Glutamatergic neuron (in vitro differentiated cells): ENCODE results near the gene SESN3. TPM values are rescaled to one million over a fixed set of nuclear protein-coding genes. Genes with fewer than 3 reads are reported as not detected.

ENCODE experiments used
- DNase-seq: peaks from one replicate; pipeline ENCODE4 v3.0.0; 2022
- H3K27ac Mint-ChIP-seq: one replicate; pipeline ENCODE4 v1.8.0; 2020; ENCODE audit warnings: mild to moderate bottlenecking, mixed read lengths, inconsistent platforms; ENCODE audit not compliant: unreplicated experiment
- H3K27me3 Mint-ChIP-seq: one replicate; pipeline ENCODE4 v1.8.0; 2020; ENCODE audit warnings: mild to moderate bottlenecking, moderate library complexity, mixed read lengths, inconsistent platforms; ENCODE audit not compliant: unreplicated experiment
- H3K36me3 Mint-ChIP-seq: one replicate; pipeline ENCODE4 v1.8.0; 2020; ENCODE audit warnings: mild to moderate bottlenecking, mixed read lengths, inconsistent platforms; ENCODE audit not compliant: unreplicated experiment
- H3K4me1 Mint-ChIP-seq: one replicate; pipeline ENCODE4 v1.8.0; 2020; ENCODE audit warnings: mild to moderate bottlenecking, low read depth, mixed read lengths, inconsistent platforms; ENCODE audit not compliant: unreplicated experiment
- H3K4me3 Mint-ChIP-seq: one replicate; pipeline ENCODE4 v1.8.0; 2020; ENCODE audit warnings: mild to moderate bottlenecking, mixed read lengths, inconsistent platforms; ENCODE audit not compliant: unreplicated experiment
- H3K9me3 Mint-ChIP-seq: one replicate; pipeline ENCODE4 v1.8.0; 2020; ENCODE audit warnings: mild to moderate bottlenecking, moderate library complexity, mixed read lengths, inconsistent platforms; ENCODE audit not compliant: unreplicated experiment
- total RNA-seq: library from RNA; stranded (reverse); fragmentation: NEBNext Ultra II Directional; extraction: Animal tissue kit (Norgen Biotek cat#: 25700); gene quantifications from one replicate; pipeline ENCODE4 v1.2.1, GENCODE V29; 2021; ENCODE audit not compliant: unreplicated experiment
- TF ChIP-seq, protein P1 (sequence below): fragments of 200-600 bp; sonication (generic); IDR thresholded peaks from one replicate; pipeline ENCODE4 v1.5.0; 2021; ENCODE audit not compliant: partially characterized antibody, unreplicated experiment

The SESN3 gene
- total RNA-seq, 1 donor from 2014 or later = 213 TPM

DNA sequence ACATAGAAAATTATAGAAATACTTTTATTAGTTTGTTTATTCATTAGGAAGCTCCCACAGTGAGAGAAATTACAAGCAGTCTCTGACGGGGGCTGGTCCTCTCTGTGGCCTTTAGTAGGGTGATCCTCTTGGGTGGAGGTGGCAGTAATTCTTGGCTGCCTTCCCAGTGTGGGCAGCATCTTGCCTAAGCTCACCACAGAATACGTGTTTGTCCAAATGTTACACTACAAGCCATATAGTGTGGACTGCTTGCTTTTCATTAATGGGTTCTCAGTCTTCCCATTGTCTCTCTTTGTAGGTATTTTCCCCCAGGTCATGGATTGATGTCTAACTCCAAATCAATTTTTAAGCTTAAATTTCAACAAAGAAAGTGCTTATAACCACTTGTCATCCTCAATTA lies 98.0 kb downstream of the SESN3 start:
- DNase-seq = no peak
- Mint-ChIP-seq H3K36me3 (no peaks in the 10 kb centered on the region), H3K27me3 (peaks cover 3% of the 10 kb centered on the region), H3K4me3 (no peak overlapping the region), H3K4me1 (peaks cover 7% of the 10 kb centered on the region), H3K27ac (no peak overlapping the region), H3K9me3 (no peaks in the 10 kb centered on the region)
- TF ChIP-seq, protein P1, sequence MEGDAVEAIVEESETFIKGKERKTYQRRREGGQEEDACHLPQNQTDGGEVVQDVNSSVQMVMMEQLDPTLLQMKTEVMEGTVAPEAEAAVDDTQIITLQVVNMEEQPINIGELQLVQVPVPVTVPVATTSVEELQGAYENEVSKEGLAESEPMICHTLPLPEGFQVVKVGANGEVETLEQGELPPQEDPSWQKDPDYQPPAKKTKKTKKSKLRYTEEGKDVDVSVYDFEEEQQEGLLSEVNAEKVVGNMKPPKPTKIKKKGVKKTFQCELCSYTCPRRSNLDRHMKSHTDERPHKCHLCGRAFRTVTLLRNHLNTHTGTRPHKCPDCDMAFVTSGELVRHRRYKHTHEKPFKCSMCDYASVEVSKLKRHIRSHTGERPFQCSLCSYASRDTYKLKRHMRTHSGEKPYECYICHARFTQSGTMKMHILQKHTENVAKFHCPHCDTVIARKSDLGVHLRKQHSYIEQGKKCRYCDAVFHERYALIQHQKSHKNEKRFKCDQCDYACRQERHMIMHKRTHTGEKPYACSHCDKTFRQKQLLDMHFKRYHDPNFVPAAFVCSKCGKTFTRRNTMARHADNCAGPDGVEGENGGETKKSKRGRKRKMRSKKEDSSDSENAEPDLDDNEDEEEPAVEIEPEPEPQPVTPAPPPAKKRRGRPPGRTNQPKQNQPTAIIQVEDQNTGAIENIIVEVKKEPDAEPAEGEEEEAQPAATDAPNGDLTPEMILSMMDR = no peak

DNA sequence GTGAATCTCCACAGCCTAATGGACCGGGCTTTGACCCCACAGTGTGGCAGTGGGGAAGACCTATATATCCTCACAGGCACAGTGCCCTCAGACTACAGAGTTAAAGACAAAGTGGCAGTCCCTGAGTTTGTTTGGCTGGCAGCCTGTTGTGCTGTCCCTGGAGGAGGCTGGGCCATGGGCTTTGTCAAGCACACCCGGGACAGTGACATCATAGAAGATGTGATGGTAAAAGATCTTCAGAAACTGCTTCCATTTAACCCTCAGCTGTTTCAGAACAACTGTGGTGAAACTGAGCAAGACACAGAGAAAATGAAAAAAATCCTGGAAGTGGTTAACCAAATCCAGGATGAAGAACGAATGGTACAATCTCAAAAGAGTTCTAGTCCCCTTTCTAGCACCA lies 102.4 kb downstream of the SESN3 start:
- Mint-ChIP-seq H3K9me3 (no peaks in the 10 kb centered on the region), H3K4me3 (no peak overlapping the region)

DNA sequence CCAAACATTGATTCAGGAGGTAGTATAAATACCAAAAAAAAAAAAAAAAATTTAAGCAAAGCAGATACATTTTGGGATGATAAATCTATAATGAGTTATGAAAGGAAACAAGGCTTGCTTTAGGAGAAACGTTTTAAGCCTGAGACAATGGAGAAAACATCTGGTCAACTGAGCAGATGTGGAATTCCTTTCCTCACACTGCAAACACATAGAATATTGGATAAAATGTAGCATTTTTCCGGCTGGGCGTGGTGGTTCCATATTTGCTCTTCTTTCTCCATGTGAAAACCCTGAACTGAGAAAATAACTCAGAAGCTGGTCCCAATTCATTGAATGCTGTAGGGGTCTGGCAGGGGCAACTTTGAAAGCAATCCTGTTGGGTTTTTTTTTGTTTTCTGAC lies 107.4 kb downstream of the SESN3 start:
- peaks cover 4% of the 10 kb centered on the region for H3K36me3 Mint-ChIP-seq
- H3K27ac Mint-ChIP-seq = no peak overlapping the region
- H3K4me1 Mint-ChIP-seq = no peaks in the 10 kb centered on the region
- H3K27me3 Mint-ChIP-seq = peaks cover 2% of the 10 kb centered on the region
- H3K4me3 Mint-ChIP-seq = no peak overlapping the region
- TF ChIP-seq, protein P1 = no peak
- no peak for DNase-seq
- peaks cover 2% of the 10 kb centered on the region for H3K9me3 Mint-ChIP-seq

More for the DNA sequence above, 102.4 kb downstream of the SESN3 start:
- no peaks in the 10 kb centered on the region for H3K4me1 Mint-ChIP-seq
- H3K27ac Mint-ChIP-seq = no peak overlapping the region
- DNase-seq = no peak
- H3K27me3 Mint-ChIP-seq = peaks cover 3% of the 10 kb centered on the region
- TF ChIP-seq, protein P1 = no peak
- no peaks in the 10 kb centered on the region for H3K36me3 Mint-ChIP-seq

DNA sequence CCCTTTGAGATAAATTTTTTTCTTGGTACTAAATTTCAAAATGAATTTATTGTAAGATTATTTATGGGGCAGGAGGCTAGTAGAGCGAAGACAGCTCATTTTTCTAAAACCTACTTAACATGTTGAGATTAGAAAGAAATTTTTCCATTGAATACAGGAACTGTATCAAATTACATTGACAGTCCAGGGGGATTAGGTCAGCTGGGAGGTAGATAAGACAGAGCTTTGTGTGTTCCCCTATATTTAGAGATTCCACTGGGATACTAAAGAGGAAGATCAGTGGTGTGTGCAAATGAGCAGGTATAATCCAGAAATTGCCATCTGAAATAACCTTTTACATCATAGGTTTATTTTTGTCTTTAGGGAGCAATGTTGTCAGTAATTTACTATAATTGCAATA lies 109.3 kb downstream of the SESN3 start:
- Mint-ChIP-seq H3K27ac (no peak overlapping the region), H3K9me3 (peaks cover 4% of the 10 kb centered on the region), H3K27me3 (no peaks in the 10 kb centered on the region), H3K4me1 (no peaks in the 10 kb centered on the region), H3K4me3 (no peak overlapping the region), H3K36me3 (peaks cover 6% of the 10 kb centered on the region)
- TF ChIP-seq, protein P1 = no peak
- no peak for DNase-seq

DNA sequence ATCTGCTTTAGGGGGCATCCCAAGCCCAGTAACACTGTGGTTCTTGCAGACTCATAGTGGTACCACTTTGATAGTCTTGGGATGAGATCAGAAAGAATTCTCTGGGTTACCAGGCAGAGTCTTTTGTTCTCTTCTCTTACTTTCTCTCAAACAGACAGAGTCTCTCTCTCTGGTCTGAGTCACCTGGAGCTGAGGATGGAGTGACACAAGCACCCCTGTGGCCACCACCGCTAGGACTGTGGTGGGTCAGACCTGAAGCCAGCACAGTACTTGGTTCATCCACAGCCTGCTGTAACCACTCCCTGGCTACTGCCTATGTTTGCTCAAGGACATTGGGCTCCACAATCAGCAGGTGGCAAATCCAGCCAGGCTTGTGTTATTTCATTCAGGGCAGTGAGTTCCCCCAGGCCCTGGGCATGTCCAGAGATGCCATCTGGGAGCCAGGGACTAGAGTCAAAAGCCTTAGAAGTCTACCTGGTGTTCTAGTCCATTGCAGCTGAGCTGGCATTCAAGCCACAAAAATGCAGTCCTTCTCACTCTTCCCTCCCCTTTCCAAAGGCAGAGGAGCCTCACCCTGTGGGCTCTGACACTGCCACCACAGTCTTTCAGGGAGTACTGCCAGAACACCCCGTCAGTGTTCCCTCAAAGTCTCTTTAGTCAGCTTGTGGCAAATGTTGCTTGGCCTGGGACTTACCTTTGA lies 111.5 kb downstream of the SESN3 start:
- no peak for DNase-seq
- no peaks in the 10 kb centered on the region for H3K27me3 Mint-ChIP-seq

More for the DNA sequence above, 111.5 kb downstream of the SESN3 start:
- Mint-ChIP-seq H3K36me3 (peaks cover 6% of the 10 kb centered on the region), H3K27ac (no peak overlapping the region), H3K9me3 (peaks cover 4% of the 10 kb centered on the region), H3K4me1 (no peaks in the 10 kb centered on the region), H3K4me3 (no peak overlapping the region)
- TF ChIP-seq, protein P1 = no peak
